Esophagus squamous epithelium (tissue), 4 donors: ENCODE results near the gene H6PD.

Experiments
- CTCF ChIP-seq, 6 experiments: fragments of 450-650 bp in 4 of 6; fragments of 200-600 bp in 2 of 6; sonication (generic) in 2 of 6; IDR thresholded peaks; one replicate each; pipeline ENCODE4 v1.5.1; 2016 to 2019; ENCODE audit warnings: antibody characterized with exemption in 6 of 6, mild to moderate bottlenecking in 4 of 6, moderate library complexity in 4 of 6
- POLR2A ChIP-seq, 4 donors: fragments of 450-650 bp; IDR thresholded peaks; one replicate each; pipeline ENCODE4 v1.6.1; 2017; ENCODE audit warnings: antibody characterized with exemption in 4 of 4, mild to moderate bottlenecking in 4 of 4, moderate library complexity in 3 of 4

- TF ChIP-seq POLR2A (IDR thresholded peaks at IDR 0.05) (peak in 1 of 4 donors; percentile 26), CTCF (IDR thresholded peaks at IDR 0.05) (no peak)
Observed at GRCh38 chr1:9250411-9251381, 16.1 kb downstream of the H6PD start.
